HepG2 (cell line): ENCODE results near the gene RBM8A. TPM values are rescaled to one million over a fixed set of nuclear protein-coding genes. Genes with fewer than 3 reads are reported as not detected.

Experiments
- ADNP ChIP-seq: sonication (generic); formaldehyde crosslinking; IDR thresholded peaks from 2 replicates; pipeline ENCODE4 v1.4.0; 2020; ENCODE audit warnings: missing genetic modification reagents
- ATF7 ChIP-seq, 2 experiments: fragments of 450-650 bp in 1 of 2; sonication (generic) in 1 of 2; formaldehyde crosslinking in 1 of 2; IDR thresholded peaks; 2 replicates each; pipeline versions ENCODE4 v1.4.0 to v1.6.1; 2016 to 2020; ENCODE audit warnings: antibody characterized with exemption in 1 of 2, mild to moderate bottlenecking in 1 of 2, missing genetic modification reagents in 1 of 2
- ATM ChIP-seq: fragments of 450-650 bp; IDR thresholded peaks from 2 replicates; pipeline ENCODE4 v1.7.1; 2017; ENCODE audit warnings: mild to moderate bottlenecking, borderline replicate concordance
- BORCS8-MEF2B ChIP-seq: sonication (generic); formaldehyde crosslinking; IDR thresholded peaks from 2 replicates; pipeline ENCODE4 v1.8.0; 2022; ENCODE audit warnings: mild to moderate bottlenecking, missing genetic modification reagents
- CCAR2 ChIP-seq: fragments of 200-400 bp; formaldehyde crosslinking; optimal IDR thresholded peaks from 2 replicates; pipeline ENCODE3; 2018; ENCODE audit warnings: low read depth, mild to moderate bottlenecking, low read length, moderate library complexity
- DDIT3 ChIP-seq: sonication (generic); formaldehyde crosslinking; IDR thresholded peaks from 2 replicates; pipeline ENCODE4 v1.4.0; 2020; ENCODE audit warnings: mild to moderate bottlenecking, missing genetic modification reagents
- KAT8 ChIP-seq: IDR thresholded peaks from 2 replicates; pipeline ENCODE4 v1.6.1; 2016; ENCODE audit warnings: missing genetic modification reagents, missing compliant biosample characterization
- MIER2 ChIP-seq: IDR thresholded peaks from 2 replicates; pipeline ENCODE4 v1.6.1; 2016; ENCODE audit warnings: missing biosample characterization, missing genetic modification reagents
- MIER3 ChIP-seq: IDR thresholded peaks from 2 replicates; pipeline ENCODE4 v1.6.1; 2016; ENCODE audit warnings: missing compliant biosample characterization, borderline replicate concordance
- NCOA1 ChIP-seq: sonication (generic); formaldehyde crosslinking; IDR thresholded peaks from 2 replicates; pipeline ENCODE4 v1.9.0; 2021; ENCODE audit warnings: missing genetic modification reagents
- NRL ChIP-seq: sonication (generic); formaldehyde crosslinking; IDR thresholded peaks from 2 replicates; pipeline ENCODE4 v1.5.0; 2020; ENCODE audit warnings: missing genetic modification reagents, mild to moderate bottlenecking, moderate library complexity, borderline replicate concordance
- ONECUT2 ChIP-seq: sonication (generic); formaldehyde crosslinking; IDR thresholded peaks from 2 replicates; pipeline ENCODE4 v1.4.0; 2020; ENCODE audit warnings: missing genetic modification reagents
- PBX3 ChIP-seq: sonication (generic); formaldehyde crosslinking; IDR thresholded peaks from 2 replicates; pipeline ENCODE4 v1.8.1; 2023; ENCODE audit warnings: missing genetic modification reagents, inconsistent platforms, borderline replicate concordance
- SRSF4 ChIP-seq: fragments of 200-400 bp; formaldehyde crosslinking; IDR thresholded peaks from one replicate; pipeline ENCODE4 v1.6.1; 2018; ENCODE audit warnings: mild to moderate bottlenecking, low read depth, low read length, moderate library complexity; ENCODE audit not compliant: poor library complexity, severe bottlenecking
- ZBED4 ChIP-seq: sonication (generic); formaldehyde crosslinking; IDR thresholded peaks from 2 replicates; pipeline ENCODE4 v1.4.0; 2020; ENCODE audit warnings: missing genetic modification reagents, borderline replicate concordance
- ZNF142 ChIP-seq: sonication (generic); formaldehyde crosslinking; IDR thresholded peaks from 2 replicates; pipeline ENCODE4 v1.4.0; 2020; ENCODE audit warnings: missing genetic modification reagents
- ZNF737 ChIP-seq: sonication (generic); formaldehyde crosslinking; IDR thresholded peaks from 2 replicates; pipeline ENCODE4 v1.5.0; 2020; ENCODE audit warnings: missing genetic modification reagents, mild to moderate bottlenecking, borderline replicate concordance
- polyA plus RNA-seq, 8 experiments: library from polyadenylated mRNA; depleted of rRNA in 3 of 8; stranded (reverse) in 7 of 8; unstranded in 1 of 8; fragments of >200 nt; fragmentation: Illumina TruSeq in 4 of 8; extraction: Trizol in 4 of 8; gene quantifications; 2 replicates each; pipeline versions ENCODE4 v1.2.1 to v1.2.3, GENCODE V29; 2011 to 2016; ENCODE audit warnings: low read depth in 4 of 8, missing spikeins in 1 of 8, mixed read lengths in 1 of 8; ENCODE audit not compliant: insufficient read depth in 1 of 8
- total RNA-seq, 5 experiments: library from RNA; depleted of rRNA; stranded (reverse); fragments of >200 nt; fragmentation: Illumina TruSeq; extraction: Trizol; gene quantifications; 2 replicates each; pipeline ENCODE4 v1.2.3, GENCODE V29; 2016; ENCODE audit warnings: low read depth in 1 of 5

Gene RBM8A
- total and polyA plus RNA-seq, 2 of the 13 experiments (the other 11 are each of a cell fraction or from before 2014, with no cell fraction given) = 106 to 162 TPM

- TF ChIP-seq ADNP (CRISPR knock-in tag) (no peak), ZNF142 (CRISPR knock-in tag) (peak; percentile 80), MIER3 (CRISPR knock-in tag) (peak; percentile 88; the same call in 1 of the 2 replicates), ONECUT2 (no peak), NRL (CRISPR knock-in tag) (0 out of 2 replicates have a peak, but pooled peaks have one; percentile 29), ATM (no peak), NCOA1 (CRISPR knock-in tag) (no peak), ATF7 (IDR thresholded peaks at IDR 0.05) (no peak), ATF7 (CRISPR knock-in tag; IDR thresholded peaks at IDR 0.05) (no peak), CCAR2 (no peak), KAT8 (CRISPR knock-in tag) (peak; percentile 80), MIER2 (CRISPR knock-in tag) (peak; percentile 11; the same call in 1 of the 2 replicates), ZBED4 (CRISPR knock-in tag) (peak; percentile 50; the same call in 1 of the 2 replicates), SRSF4 (no peak), ZNF737 (no peak), BORCS8-MEF2B (CRISPR knock-in tag) (no peak), DDIT3 (CRISPR knock-in tag) (no peak), PBX3 (CRISPR knock-in tag) (no peak)
These were observed 35.4 kb downstream of the RBM8A start (continued) for GRCh38 chr1:145891587-145892485.
